HEK293 (cell line): ENCODE measurements around the gene CARTPT.

Source experiments
- CTCF ChIA-PET: fragments of 350-600 bp; formaldehyde crosslinking; extraction: SDS; loops from one replicate; lab custom pipeline; 2021; ENCODE audit warnings: antibody characterized with exemption; lab: Yijun Ruan, JAX
- POLR2A ChIA-PET: fragments of 300-600 bp; formaldehyde crosslinking; extraction: SDS; loops from one replicate; lab custom pipeline; 2020; ENCODE audit warnings: antibody characterized with exemption, inconsistent platforms; lab: Yijun Ruan, JAX
- H3K27ac ChIP-seq: fragments of 200-500 bp; sonication (Bioruptor generic); 2 replicates; pipeline ENCODE4 v1.5.1; 2014; ENCODE audit warnings: low read depth, low read length, control low read depth, inconsistent platforms; ENCODE audit errors: extremely low read depth
- H3K36me3 ChIP-seq, 2 experiments: fragments of 200-500 bp in 1 of 2; sonication (Bioruptor generic) in 1 of 2; 1 replicate in 1 of 2; 2 replicates in 1 of 2; pipeline ENCODE4 v1.5.1; 2014 to 2017; ENCODE audit warnings: inconsistent platforms in 2 of 2, low read length in 2 of 2; ENCODE audit not compliant: control insufficient read depth in 2 of 2, insufficient read depth in 1 of 2
- H3K4me1 ChIP-seq: fragments of 200-500 bp; sonication (Bioruptor generic); 2 replicates; pipeline ENCODE4 v1.5.1; 2014; ENCODE audit warnings: mild to moderate bottlenecking, low read length, inconsistent platforms; ENCODE audit not compliant: control insufficient read depth, insufficient read depth
- H3K4me3 ChIP-seq: 2 replicates; pipeline ENCODE4 v1.5.1; 2011; ENCODE audit warnings: low read depth, mild to moderate bottlenecking, control low read depth, low read length, moderate library complexity
- H3K9me3 ChIP-seq: fragments of 200-500 bp; sonication (Bioruptor generic); 2 replicates; pipeline ENCODE4 v1.5.1; 2014; ENCODE audit warnings: low read depth, low read length, inconsistent platforms; ENCODE audit not compliant: control insufficient read depth, insufficient read depth
- MZF1 ChIP-seq: fragments of 450-650 bp; formaldehyde crosslinking; IDR thresholded peaks from 2 replicates; pipeline ENCODE4 v1.5.1; 2017; ENCODE audit warnings: missing biosample characterization, missing genetic modification characterization, borderline replicate concordance
- TRIM28 ChIP-seq: IDR thresholded peaks from 2 replicates; pipeline ENCODE4 v1.6.1; 2011; ENCODE audit warnings: low read length, control low read depth, borderline replicate concordance
- ZBTB17 ChIP-seq: fragments of 450-650 bp; formaldehyde crosslinking; IDR thresholded peaks from 2 replicates; pipeline ENCODE4 v1.5.1; 2016; ENCODE audit warnings: missing biosample characterization, missing genetic modification characterization
- ZNF214 ChIP-seq: fragments of 450-650 bp; formaldehyde crosslinking; IDR thresholded peaks from 2 replicates; pipeline ENCODE4 v1.5.1; 2017; ENCODE audit warnings: missing biosample characterization, mild to moderate bottlenecking, missing genetic modification characterization, borderline replicate concordance
- ZNF335 ChIP-seq: fragments of 450-650 bp; formaldehyde crosslinking; conservative IDR thresholded peaks from 2 replicates; pipeline ENCODE4 v1.5.1; 2016; ENCODE audit warnings: missing biosample characterization, missing genetic modification characterization
- ZNF423 ChIP-seq: fragments of 450-650 bp; formaldehyde crosslinking; IDR thresholded peaks from 2 replicates; pipeline ENCODE4 v1.5.1; 2016; ENCODE audit warnings: missing biosample characterization, missing genetic modification characterization
- ZNF473 ChIP-seq: fragments of 450-650 bp; formaldehyde crosslinking; IDR thresholded peaks from 2 replicates; pipeline ENCODE4 v1.5.1; 2017; ENCODE audit warnings: missing biosample characterization, missing genetic modification characterization
- ZNF621 ChIP-seq: fragments of 450-650 bp; formaldehyde crosslinking; IDR thresholded peaks from 2 replicates; pipeline ENCODE4 v1.5.1; 2017; ENCODE audit warnings: missing biosample characterization, missing genetic modification characterization
- ZNF623 ChIP-seq: fragments of 450-650 bp; formaldehyde crosslinking; IDR thresholded peaks from 2 replicates; pipeline ENCODE4 v1.5.1; 2016; ENCODE audit warnings: missing biosample characterization, missing genetic modification characterization
- ZNF660 ChIP-seq: fragments of 450-650 bp; IDR thresholded peaks from 2 replicates; pipeline ENCODE4 v1.5.1; 2018; ENCODE audit warnings: missing biosample characterization, mild to moderate bottlenecking, missing genetic modification characterization
- ZNF792 ChIP-seq: fragments of 450-650 bp; formaldehyde crosslinking; IDR thresholded peaks from 2 replicates; pipeline ENCODE4 v1.5.1; 2016; ENCODE audit warnings: missing biosample characterization, missing genetic modification characterization
- ZNF837 ChIP-seq: fragments of 450-650 bp; formaldehyde crosslinking; IDR thresholded peaks from 2 replicates; pipeline ENCODE4 v1.5.1; 2016; ENCODE audit warnings: missing biosample characterization, missing genetic modification characterization
- ZNF843 ChIP-seq: fragments of 450-650 bp; formaldehyde crosslinking; IDR thresholded peaks from 2 replicates; pipeline ENCODE4 v1.5.1; 2016; ENCODE audit warnings: missing biosample characterization, missing genetic modification characterization
- TF ChIP-seq, protein P1 (sequence below): fragments of 450-650 bp; formaldehyde crosslinking; IDR thresholded peaks from 2 replicates; pipeline ENCODE4 v1.5.1; 2016; ENCODE audit warnings: missing biosample characterization, missing genetic modification characterization
- TF ChIP-seq, protein P2 (sequence below): fragments of 450-650 bp; formaldehyde crosslinking; IDR thresholded peaks from 2 replicates; pipeline ENCODE4 v1.5.1; 2017; ENCODE audit warnings: missing biosample characterization, missing genetic modification characterization
- TF ChIP-seq, protein P3 (sequence below): fragments of 450-650 bp; formaldehyde crosslinking; IDR thresholded peaks from 2 replicates; pipeline ENCODE4 v1.5.1; 2016; ENCODE audit warnings: missing biosample characterization, missing genetic modification characterization
- TF ChIP-seq, protein P4 (sequence below): fragments of 450-650 bp; formaldehyde crosslinking; IDR thresholded peaks from 2 replicates; pipeline ENCODE4 v1.5.1; 2016; ENCODE audit warnings: missing biosample characterization, missing genetic modification characterization

CARTPT gene

DNA sequence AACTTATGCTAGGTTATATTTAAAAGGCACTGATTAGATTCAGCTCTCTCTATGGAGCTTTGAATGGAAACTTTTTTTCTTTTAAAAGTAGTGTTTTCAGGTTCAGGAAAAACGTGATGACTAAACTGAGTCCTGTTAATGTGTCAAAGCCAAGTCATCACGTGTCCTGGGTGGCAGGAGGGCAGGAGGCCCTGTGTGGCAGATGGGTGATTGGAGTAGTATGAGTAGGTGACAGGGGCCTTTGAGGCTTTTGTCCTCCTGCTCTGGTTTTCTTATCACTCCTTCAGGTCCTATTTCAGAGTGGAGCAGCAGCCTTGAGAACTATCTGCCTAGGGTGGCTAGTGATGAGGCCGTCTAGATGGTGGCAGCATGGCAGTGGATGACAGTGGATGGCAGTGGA, 17.7 kb upstream of the CARTPT start (continued):
- TF ChIP-seq, protein P1, sequence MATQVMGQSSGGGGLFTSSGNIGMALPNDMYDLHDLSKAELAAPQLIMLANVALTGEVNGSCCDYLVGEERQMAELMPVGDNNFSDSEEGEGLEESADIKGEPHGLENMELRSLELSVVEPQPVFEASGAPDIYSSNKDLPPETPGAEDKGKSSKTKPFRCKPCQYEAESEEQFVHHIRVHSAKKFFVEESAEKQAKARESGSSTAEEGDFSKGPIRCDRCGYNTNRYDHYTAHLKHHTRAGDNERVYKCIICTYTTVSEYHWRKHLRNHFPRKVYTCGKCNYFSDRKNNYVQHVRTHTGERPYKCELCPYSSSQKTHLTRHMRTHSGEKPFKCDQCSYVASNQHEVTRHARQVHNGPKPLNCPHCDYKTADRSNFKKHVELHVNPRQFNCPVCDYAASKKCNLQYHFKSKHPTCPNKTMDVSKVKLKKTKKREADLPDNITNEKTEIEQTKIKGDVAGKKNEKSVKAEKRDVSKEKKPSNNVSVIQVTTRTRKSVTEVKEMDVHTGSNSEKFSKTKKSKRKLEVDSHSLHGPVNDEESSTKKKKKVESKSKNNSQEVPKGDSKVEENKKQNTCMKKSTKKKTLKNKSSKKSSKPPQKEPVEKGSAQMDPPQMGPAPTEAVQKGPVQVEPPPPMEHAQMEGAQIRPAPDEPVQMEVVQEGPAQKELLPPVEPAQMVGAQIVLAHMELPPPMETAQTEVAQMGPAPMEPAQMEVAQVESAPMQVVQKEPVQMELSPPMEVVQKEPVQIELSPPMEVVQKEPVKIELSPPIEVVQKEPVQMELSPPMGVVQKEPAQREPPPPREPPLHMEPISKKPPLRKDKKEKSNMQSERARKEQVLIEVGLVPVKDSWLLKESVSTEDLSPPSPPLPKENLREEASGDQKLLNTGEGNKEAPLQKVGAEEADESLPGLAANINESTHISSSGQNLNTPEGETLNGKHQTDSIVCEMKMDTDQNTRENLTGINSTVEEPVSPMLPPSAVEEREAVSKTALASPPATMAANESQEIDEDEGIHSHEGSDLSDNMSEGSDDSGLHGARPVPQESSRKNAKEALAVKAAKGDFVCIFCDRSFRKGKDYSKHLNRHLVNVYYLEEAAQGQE (tag by site-specific recombination): no peak
- no peak for TF ChIP-seq ZNF335
- no peak for TF ChIP-seq ZNF792 (tag by site-specific recombination)
- TF ChIP-seq, protein P2, sequence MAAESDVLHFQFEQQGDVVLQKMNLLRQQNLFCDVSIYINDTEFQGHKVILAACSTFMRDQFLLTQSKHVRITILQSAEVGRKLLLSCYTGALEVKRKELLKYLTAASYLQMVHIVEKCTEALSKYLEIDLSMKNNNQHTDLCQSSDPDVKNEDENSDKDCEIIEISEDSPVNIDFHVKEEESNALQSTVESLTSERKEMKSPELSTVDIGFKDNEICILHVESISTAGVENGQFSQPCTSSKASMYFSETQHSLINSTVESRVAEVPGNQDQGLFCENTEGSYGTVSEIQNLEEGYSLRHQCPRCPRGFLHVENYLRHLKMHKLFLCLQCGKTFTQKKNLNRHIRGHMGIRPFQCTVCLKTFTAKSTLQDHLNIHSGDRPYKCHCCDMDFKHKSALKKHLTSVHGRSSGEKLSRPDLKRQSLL: no peak
- TF ChIP-seq TRIM28: no peak
- TF ChIP-seq ZNF621 (tag by site-specific recombination): no peak
- TF ChIP-seq ZNF214 (tag by site-specific recombination): no peak
- TF ChIP-seq MZF1: no peak

- H3K27ac ChIP-seq: no peak overlapping the region
- no peak overlapping the region for H3K4me3 ChIP-seq
- no peaks in the 10 kb centered on the region for H3K4me1 ChIP-seq
- ChIA-PET CTCF (interaction anchor here (0.5 to 1.7 kb wide), 2 partner anchors 10 to 301 kb away, joined by 4 read pairs; no protein-coding TSS in a partner anchor), POLR2A (no interaction called here)
- no peaks in the 10 kb centered on the region for H3K9me3 ChIP-seq
- no peaks in the 10 kb centered on the region for H3K36me3 ChIP-seq
- TF ChIP-seq ZNF837 (tag by site-specific recombination) (no peak), ZBTB17 (no peak), ZNF423 (tag by site-specific recombination) (no peak), ZNF843 (tag by site-specific recombination) (no peak), ZNF623 (tag by site-specific recombination) (no peak)
- TF ChIP-seq, protein P3, sequence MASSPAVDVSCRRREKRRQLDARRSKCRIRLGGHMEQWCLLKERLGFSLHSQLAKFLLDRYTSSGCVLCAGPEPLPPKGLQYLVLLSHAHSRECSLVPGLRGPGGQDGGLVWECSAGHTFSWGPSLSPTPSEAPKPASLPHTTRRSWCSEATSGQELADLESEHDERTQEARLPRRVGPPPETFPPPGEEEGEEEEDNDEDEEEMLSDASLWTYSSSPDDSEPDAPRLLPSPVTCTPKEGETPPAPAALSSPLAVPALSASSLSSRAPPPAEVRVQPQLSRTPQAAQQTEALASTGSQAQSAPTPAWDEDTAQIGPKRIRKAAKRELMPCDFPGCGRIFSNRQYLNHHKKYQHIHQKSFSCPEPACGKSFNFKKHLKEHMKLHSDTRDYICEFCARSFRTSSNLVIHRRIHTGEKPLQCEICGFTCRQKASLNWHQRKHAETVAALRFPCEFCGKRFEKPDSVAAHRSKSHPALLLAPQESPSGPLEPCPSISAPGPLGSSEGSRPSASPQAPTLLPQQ: no peak
- TF ChIP-seq, protein P4, sequence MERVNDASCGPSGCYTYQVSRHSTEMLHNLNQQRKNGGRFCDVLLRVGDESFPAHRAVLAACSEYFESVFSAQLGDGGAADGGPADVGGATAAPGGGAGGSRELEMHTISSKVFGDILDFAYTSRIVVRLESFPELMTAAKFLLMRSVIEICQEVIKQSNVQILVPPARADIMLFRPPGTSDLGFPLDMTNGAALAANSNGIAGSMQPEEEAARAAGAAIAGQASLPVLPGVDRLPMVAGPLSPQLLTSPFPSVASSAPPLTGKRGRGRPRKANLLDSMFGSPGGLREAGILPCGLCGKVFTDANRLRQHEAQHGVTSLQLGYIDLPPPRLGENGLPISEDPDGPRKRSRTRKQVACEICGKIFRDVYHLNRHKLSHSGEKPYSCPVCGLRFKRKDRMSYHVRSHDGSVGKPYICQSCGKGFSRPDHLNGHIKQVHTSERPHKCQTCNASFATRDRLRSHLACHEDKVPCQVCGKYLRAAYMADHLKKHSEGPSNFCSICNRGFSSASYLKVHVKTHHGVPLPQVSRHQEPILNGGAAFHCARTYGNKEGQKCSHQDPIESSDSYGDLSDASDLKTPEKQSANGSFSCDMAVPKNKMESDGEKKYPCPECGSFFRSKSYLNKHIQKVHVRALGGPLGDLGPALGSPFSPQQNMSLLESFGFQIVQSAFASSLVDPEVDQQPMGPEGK (tag by site-specific recombination): no peak
- TF ChIP-seq, all 188 proteins: peak for 0
Observed at GRCh38 chr5:71703941-71704340, 15.1 kb upstream of the CARTPT start.

DNA sequence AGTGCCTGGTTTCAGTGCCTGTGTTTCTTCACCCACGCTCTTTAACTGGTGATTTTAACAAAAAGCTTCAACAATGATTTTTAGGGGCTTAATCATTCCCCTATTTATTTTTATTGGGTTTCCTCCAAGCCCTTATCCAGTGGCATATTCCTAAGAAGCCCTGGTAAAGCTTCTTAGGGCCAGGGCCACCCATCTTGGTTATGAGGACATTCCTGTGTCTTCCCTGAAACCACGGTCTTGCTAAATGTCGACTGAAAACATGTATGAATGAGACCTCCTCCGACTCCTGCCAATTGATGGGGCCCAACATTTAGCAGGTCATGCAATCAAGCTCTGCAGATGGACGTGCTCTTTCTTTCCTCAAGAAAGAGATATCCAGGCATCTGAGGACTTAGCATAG, 13.7 kb upstream of the CARTPT start:
- H3K9me3 ChIP-seq: no peaks in the 10 kb centered on the region
- no peak overlapping the region for H3K27ac ChIP-seq
- TF ChIP-seq ZNF473: no peak
- TF ChIP-seq ZNF660 (tag by site-specific recombination): peak; percentile 66; the same call in 1 of the 2 replicates
- ChIA-PET CTCF (interaction anchor here (1.4 to 1.7 kb wide), 2 partner anchors 8 to 11 kb away, joined by 4 read pairs; no protein-coding TSS in a partner anchor), POLR2A (no interaction called here)
- no peaks in the 10 kb centered on the region for H3K36me3 ChIP-seq
- no peak overlapping the region for H3K4me3 ChIP-seq
- H3K4me1 ChIP-seq: no peaks in the 10 kb centered on the region
